Ascending aorta (tissue), 2 donors: ENCODE results near the gene TRIM54. TPM values are rescaled to one million over a fixed set of nuclear protein-coding genes. Genes with fewer than 3 reads are reported as not detected.

Source experiments
- DNase-seq, 2 donors: peaks; one replicate each; pipeline ENCODE4 v3.0.0-alpha.2; 2019; ENCODE audit warnings: low spot score in 2 of 2
- H3K27ac ChIP-seq, 2 donors: fragments of 200-600 bp; sonication (generic); one replicate each; pipeline ENCODE4 v1.5.1; 2016 to 2017; ENCODE audit warnings: mild to moderate bottlenecking in 1 of 2
- H3K27me3 ChIP-seq: fragments of 200-600 bp; sonication (generic); one replicate; pipeline ENCODE4 v1.5.1; 2017
- H3K36me3 ChIP-seq, 2 donors: fragments of 200-600 bp; sonication (generic); one replicate each; pipeline ENCODE4 v1.5.1; 2016
- H3K4me1 ChIP-seq, 2 donors: fragments of 200-600 bp; sonication (generic); one replicate each; pipeline ENCODE4 v1.5.1; 2016 to 2017; ENCODE audit warnings: mild to moderate bottlenecking in 1 of 2
- H3K4me3 ChIP-seq, 2 donors: fragments of 200-600 bp; sonication (generic); one replicate each; pipeline ENCODE4 v1.5.1; 2016 to 2017; ENCODE audit warnings: mild to moderate bottlenecking in 1 of 2
- H3K9me3 ChIP-seq, 2 donors: fragments of 200-600 bp; sonication (generic); one replicate each; pipeline ENCODE4 v1.5.1; 2016
- intact Hi-C: fragments of 100-400 bp; cut with DNase I; formaldehyde crosslinking; loops from one replicate; pipeline ENCODE4 v1.15.1; 2023
- total RNA-seq: library from RNA; depleted of rRNA; stranded (reverse); fragments of >200 nt; gene quantifications from one replicate; pipeline ENCODE4 v1.1.0, GENCODE V29; 2016
- TF ChIP-seq, protein P1 (sequence below), 3 experiments: fragments of 200-600 bp in 2 of 3; fragments of 450-650 bp in 1 of 3; sonication (generic) in 2 of 3; IDR thresholded peaks; one replicate each; pipeline ENCODE4 v1.5.1; 2016 to 2019; ENCODE audit warnings: antibody characterized with exemption in 3 of 3, mild to moderate bottlenecking in 1 of 3, moderate library complexity in 1 of 3

TRIM54 gene
- total RNA-seq, 1 donor from 2014 or later = not detected

DNA sequence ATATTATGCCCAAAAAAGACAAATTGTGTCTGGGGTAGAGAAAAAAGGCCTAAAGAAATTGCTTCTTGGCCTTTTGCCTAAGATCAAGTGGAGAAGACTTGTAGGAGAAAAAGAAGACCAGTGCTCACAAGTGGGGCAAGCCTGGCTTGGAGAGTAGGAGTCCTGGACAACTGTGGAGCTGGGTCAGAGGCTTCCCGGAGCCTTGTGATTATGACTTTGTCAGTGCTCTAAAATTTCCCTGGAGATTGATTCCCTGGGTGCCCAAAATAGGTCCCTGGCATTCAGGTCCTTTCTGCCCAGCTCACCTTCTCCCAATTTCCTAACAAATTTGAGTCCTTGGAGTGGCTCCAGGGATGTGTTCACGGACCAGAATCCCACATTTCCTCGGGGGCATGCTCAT lies 787 bp upstream of the TRIM54 start:
- Histone ChIP-seq H3K27me3 (no peaks in the 10 kb centered on the region), H3K4me3 (no peak overlapping the region), H3K36me3 (no peaks in the 10 kb centered on the region), H3K9me3 (no peaks in the 10 kb centered on the region), H3K27ac (no peak overlapping the region), H3K4me1 (no peaks in the 10 kb centered on the region)
- no peak for DNase-seq
- TF ChIP-seq, protein P1, sequence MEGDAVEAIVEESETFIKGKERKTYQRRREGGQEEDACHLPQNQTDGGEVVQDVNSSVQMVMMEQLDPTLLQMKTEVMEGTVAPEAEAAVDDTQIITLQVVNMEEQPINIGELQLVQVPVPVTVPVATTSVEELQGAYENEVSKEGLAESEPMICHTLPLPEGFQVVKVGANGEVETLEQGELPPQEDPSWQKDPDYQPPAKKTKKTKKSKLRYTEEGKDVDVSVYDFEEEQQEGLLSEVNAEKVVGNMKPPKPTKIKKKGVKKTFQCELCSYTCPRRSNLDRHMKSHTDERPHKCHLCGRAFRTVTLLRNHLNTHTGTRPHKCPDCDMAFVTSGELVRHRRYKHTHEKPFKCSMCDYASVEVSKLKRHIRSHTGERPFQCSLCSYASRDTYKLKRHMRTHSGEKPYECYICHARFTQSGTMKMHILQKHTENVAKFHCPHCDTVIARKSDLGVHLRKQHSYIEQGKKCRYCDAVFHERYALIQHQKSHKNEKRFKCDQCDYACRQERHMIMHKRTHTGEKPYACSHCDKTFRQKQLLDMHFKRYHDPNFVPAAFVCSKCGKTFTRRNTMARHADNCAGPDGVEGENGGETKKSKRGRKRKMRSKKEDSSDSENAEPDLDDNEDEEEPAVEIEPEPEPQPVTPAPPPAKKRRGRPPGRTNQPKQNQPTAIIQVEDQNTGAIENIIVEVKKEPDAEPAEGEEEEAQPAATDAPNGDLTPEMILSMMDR (IDR thresholded peaks at IDR 0.05) = no peak
- intact Hi-C loops = loop anchor here (10.0 kb wide), 1 partner anchor 437 kb away; the partner anchor contains the start of gene DPYSL5

DNA sequence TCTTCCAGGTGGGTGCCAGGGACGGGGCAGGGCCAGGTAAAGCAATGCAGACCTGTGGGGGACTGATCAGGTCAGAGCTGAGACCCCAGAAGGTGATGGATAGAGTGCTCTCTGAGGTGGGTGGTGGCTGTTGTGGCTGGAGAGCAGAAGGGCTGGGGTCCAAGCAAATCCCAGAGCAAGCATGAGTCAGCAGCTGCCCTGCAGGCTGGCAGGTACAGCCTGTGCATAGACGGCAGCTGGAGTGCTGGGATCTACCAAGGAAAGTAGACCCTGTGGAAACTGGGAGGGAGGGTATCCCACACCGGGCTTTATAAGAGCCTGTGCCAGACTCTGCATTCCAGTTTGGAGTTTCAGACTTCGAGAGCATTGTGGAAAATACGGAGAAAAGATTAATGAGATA lies 663 bp downstream of the TRIM54 start:
- Histone ChIP-seq H3K27me3 (no peaks in the 10 kb centered on the region), H3K4me1 (no peaks in the 10 kb centered on the region), H3K27ac (no peak overlapping the region), H3K36me3 (no peaks in the 10 kb centered on the region), H3K4me3 (no peak overlapping the region), H3K9me3 (no peaks in the 10 kb centered on the region)
- no peak for DNase-seq
- intact Hi-C loops = loop anchor here (10.0 kb wide), 1 partner anchor 438 kb away; the partner anchor contains the start of gene DPYSL5
- TF ChIP-seq, protein P1 (IDR thresholded peaks at IDR 0.05) = no peak

DNA sequence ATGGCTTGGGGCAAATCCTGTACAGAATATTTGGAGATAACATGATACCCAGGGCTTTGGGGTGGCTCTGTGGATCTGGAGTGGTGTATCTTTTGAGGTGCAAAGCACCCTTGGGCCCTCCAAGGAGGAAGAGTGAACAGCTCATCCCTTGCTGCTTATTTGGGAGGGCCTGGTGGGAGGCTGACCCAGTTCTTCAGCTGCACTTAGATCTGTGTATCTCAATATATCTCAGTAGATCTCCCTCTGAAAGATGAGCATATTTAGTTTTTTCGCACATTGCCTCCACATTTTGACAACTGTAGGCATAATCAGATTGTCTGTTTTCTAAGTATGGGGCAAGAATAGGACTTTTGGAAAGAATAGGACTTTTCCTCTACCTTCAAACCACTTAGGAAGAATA lies 2.8 kb downstream of the TRIM54 start:
- Histone ChIP-seq H3K36me3 (no peaks in the 10 kb centered on the region), H3K27ac (no peak overlapping the region), H3K4me1 (no peaks in the 10 kb centered on the region), H3K9me3 (no peaks in the 10 kb centered on the region), H3K27me3 (no peaks in the 10 kb centered on the region), H3K4me3 (no peak overlapping the region)
- TF ChIP-seq, protein P1 (IDR thresholded peaks at IDR 0.05) = no peak
- no peak for DNase-seq
- intact Hi-C loops = loop anchor here (10.0 kb wide), 1 partner anchor 440 kb away; the partner anchor contains the start of gene DPYSL5

- no peaks in the 10 kb centered on the region for H3K4me1 ChIP-seq
- H3K9me3 ChIP-seq = no peaks in the 10 kb centered on the region
- intact Hi-C loops = loop anchor here (10.0 kb wide), 1 partner anchor 441 kb away; the partner anchor contains the start of gene DPYSL5
- no peak overlapping the region for H3K27ac ChIP-seq
- TF ChIP-seq, protein P1 (IDR thresholded peaks at IDR 0.05) = no peak
- no peaks in the 10 kb centered on the region for H3K36me3 ChIP-seq
- no peaks in the 10 kb centered on the region for H3K27me3 ChIP-seq
- no peak for DNase-seq
- H3K4me3 ChIP-seq = no peak overlapping the region
Observed at GRCh38 chr2:27285481-27285880, 3.3 kb downstream of the TRIM54 start.

GRCh38 chr2:27288610-27289009 lies 6.4 kb downstream of the TRIM54 start:
- intact Hi-C loops = loop anchor here (10.0 kb wide), 1 partner anchor 444 kb away; the partner anchor contains the start of gene DPYSL5
- Histone ChIP-seq H3K36me3 (no peaks in the 10 kb centered on the region), H3K4me3 (no peak overlapping the region), H3K4me1 (no peaks in the 10 kb centered on the region), H3K27ac (no peak overlapping the region), H3K9me3 (no peaks in the 10 kb centered on the region), H3K27me3 (no peaks in the 10 kb centered on the region)
- TF ChIP-seq, protein P1 (IDR thresholded peaks at IDR 0.05) = no peak
- DNase-seq = no peak

DNA sequence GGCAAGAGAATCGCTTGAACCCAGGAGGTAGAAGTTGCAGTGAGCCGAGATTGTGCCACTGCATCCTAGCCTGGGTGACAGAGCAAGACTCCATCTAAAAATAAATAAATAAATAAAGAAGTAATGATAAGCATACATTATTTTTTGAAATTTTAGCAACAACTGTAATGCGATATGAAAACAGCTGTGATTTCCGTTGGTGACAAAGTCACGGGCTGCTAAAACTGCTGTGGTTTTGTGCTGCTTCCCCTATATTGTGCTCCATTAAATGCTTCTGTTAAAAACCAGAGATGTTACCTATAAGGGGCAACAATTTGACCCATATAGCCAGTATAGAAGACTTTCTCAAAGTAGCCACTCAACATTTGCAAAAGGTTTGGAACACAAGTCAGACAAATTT lies 8.3 kb downstream of the TRIM54 start:
- H3K27ac ChIP-seq = no peak overlapping the region
- H3K27me3 ChIP-seq = no peaks in the 10 kb centered on the region
- H3K36me3 ChIP-seq = no peaks in the 10 kb centered on the region
- DNase-seq = no peak
- TF ChIP-seq, protein P1 (IDR thresholded peaks at IDR 0.05) = no peak
- intact Hi-C loops = no loop called here
- no peaks in the 10 kb centered on the region for H3K4me1 ChIP-seq
- no peak overlapping the region for H3K4me3 ChIP-seq
- no peaks in the 10 kb centered on the region for H3K9me3 ChIP-seq
